NCI-H524 (cell line): ENCODE data around the gene LAP3.
A peak's percentile ranks its signal among the peaks of the same experiment; 100 is the strongest.

Experiments
- DNase-seq, 2 experiments: peaks; one replicate each; lab custom pipeline; 2025; lab: John Stamatoyannopoulos, UW

Gene LAP3

DNA sequence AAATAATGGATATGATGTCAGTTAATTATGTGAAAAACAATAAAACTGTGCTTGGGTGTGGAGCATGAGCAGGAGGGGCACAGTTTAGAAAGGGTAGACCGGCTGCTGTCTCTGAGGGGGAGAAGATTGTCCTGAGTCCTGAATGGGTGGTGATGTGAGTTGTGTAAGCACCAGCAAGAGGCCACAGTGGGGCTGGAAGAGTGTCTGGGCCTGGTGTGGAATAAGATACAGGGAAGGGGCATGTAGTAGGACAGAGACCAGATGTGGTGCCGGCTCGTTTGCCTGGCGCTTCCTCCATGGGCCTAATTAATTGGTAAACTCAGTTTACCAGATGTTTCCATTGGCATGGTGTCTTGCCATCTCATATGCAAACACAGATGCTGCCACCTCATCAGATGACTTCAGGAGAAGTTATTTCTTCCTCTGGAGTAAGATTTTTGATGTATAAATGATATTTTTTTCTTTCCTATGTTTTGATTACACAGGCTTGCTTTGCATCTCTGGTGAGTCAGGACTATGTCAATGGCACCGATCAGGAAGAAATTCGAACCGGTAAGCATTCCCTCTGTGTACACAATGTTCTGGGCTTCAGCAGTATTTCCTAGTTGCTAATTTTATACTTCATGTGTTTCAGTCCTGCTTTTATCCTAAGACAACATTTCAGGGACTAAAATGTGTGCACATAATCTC, 42.6 kb downstream of the LAP3 start:
- no peak for DNase-seq

DNA sequence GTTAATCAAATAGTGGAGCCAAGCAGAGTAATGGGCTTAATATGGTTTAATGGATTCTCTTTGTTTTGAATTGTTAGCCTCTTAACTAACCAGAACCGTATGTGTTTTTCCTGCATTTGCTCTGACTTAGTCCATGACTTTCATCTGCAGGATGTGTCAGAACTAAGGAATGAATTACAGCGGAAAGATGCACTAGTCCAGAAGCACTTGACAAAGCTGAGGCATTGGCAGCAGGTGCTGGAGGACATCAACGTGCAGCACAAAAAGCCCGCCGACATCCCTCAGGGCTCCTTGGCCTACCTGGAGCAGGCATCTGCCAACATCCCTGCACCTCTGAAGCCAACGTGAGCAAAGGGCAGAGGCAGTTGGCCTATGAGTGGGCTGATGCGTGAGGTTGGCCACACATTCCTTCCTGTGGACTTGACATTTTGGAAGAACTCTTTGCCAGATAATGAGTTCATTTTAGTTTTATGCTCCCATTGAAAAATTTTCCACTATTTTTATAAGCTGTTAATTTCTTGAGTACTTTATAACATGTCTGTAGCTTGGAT, 46.5 kb downstream of the LAP3 start:
- no peak for DNase-seq

DNA sequence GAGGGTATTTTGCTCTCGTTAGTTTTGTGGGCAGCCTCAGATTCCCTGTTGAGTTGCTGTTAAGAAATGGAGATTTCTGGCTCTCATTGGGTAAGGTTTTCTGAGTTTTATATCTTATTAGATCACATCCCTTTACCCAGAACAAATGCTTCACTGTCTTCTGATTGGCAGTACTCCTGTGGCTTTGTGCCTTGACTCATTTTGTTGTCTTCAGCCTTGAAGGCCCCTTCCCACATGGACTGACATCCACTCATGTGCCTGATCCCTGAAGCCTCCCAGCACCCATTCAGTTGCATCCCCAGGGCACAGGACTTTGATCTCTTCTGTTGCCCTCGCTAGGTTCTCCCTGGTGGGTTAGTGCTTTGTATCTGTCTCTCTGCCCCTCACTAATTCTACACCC, 47.8 kb downstream of the LAP3 start:
- DNase-seq, result no peak

DNA sequence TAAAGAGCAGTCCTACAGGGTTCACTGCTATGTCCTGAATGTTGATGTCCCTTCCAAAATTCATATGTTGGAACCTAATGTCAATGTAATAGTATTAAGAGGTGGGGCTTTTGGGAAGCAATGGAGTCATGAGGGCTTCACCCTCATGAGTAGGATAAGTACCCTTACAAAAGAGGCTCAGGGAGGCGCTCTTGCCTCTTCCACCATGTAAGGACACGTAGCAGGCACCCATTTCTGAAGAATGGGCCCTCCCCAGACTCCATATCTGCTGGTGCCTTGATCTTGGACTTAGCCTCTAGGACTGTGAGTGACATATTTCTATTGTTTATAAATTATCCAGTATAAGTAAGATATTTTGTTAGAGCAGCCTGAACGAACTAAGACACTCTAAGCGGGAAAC, 53.2 kb downstream of the LAP3 start:
- DNase-seq, result peak in 1 of 2 experiments; percentile 16

DNA sequence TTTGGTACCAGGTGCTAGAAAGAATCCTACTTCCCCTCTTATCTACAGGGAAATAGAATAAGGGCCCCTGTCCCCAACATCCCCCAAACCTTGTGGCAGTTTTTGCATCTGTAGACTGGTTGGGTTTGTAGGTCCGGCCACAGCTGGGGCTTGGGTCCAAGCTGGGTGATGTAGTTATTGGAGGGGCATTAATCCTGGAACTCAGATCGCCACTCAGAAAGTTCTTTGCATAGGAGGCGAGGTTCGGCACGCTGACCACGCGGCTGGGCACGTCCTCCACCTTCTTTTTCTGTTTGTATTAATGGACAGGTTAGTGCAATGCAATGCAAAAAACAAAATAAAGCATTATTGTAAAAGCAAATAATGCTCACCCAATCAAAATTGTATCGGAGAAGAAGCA, 56.6 kb downstream of the LAP3 start:
- no peak for DNase-seq

DNA sequence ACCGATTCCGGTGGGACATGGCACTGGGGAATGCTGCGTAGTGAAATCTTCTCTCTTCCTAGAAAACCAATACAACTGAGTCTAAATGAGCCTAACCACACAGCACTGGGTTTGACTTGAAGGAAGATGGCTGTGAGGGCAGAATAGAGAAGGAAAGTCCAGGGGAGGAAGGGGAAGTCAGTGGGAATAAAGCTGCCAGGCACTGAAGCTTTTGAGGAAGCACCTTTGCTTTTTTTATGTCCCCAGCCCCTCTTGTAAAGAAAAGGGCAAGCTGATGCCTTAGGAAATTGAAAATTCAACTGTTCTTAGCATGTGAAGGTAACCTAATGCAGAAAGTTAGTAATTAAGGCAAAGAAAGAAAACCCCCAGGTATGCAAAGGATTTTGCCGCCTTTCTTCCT, 58.1 kb downstream of the LAP3 start:
- no peak for DNase-seq

DNA sequence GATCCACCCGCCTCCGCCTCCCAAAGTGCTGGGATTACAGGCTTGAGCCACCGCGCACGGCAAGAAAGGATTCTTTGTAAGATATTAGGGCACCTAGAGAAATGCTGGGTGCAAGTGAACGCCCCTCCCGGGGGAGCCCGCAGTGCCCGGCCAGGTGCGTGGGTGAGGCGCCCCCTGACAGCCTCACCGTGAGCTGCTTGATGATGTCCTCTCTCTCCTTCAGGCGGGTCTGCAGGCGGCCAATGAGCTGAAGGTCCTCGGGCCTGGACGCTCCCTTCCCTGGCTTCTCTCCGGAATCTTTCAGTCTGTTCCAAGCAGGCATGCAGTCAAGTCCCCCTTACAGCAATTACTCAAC, 59.3 kb downstream of the LAP3 start:
- DNase-seq, result no peak

DNA sequence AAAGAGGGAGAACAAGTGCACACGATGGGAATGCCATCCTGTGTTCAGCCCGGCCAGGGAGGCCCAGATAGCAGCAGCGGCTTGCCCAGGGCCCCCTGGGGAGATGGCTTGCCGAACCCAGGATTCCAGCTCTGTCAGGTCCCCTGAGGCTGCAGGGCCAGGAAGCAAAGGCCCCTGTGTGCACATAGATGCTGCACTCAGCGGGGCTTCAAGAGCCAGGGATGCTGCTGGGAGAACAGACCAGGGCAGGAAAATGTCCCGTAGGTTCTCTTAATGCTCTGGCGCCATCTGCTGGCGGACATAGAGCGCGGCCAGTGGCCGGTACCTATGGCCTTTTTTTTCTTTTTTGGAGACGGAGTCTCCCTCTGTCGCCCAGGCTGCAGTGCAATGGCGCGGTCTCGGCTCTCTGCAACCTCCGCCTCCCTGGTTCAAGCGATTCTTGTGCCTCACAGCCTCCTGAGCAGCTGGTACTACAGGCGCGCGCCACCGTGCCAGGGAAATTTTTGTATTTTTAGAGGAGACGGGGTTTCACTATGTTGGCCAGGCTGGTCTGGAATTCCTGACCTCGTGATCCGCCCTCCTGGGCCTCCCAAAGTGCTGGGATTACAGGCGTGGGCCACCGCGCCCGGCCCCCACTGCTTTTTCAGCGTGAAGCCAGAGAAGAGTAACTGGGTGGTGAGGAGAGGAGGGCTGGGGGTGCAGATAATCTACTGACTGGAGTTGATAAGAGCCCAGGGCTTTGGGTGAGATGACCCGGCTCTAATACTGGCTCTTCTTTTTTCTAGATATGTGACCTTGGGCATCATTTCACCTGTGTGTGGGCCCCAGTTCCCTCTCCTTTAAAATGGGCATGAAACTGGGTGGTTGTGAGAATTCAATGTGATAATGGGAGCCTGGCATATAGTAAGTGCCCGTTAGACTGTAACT, 60.0 kb downstream of the LAP3 start:
- DNase-seq, result peak in 1 of 2 experiments; percentile 73

DNA sequence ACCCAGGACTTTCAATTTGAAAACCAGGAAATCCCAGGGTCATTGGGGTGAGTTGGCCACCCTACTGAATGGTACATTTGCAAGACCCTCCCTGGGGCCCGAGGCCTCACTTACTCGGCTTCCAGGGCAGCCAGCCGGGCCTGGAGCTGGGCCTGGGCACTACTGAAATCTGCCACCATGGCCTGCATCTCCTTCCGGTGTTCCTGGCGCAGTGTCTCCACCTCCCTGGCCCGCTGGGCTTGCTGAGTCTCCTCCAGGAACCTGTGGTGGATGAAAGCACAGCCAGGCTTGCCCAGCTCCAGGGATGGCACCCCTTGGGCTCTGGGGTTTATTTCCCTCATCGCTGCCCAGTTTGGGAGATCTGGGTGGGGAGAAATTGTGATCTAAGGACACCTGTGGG, 62.1 kb downstream of the LAP3 start:
- no peak for DNase-seq

DNA sequence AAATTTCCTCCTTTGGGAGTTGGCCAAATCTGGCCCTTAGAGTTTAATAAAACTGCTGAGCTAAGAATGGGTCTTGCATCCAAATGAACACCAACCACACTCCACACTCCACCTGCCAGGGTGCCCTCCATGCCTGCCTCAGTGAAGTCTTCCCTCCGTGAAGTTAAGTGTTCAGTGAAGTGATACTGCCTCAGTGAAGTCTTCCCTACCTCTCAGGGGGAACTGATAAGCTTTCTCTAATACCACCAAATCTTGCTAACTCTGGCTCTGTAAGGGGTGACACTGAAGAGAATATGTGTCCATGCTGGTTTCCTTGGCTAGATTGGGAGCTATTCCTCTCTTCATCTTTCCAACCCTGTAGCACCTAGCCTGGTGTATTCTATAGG, 65.4 kb downstream of the LAP3 start:
- no peak for DNase-seq

DNA sequence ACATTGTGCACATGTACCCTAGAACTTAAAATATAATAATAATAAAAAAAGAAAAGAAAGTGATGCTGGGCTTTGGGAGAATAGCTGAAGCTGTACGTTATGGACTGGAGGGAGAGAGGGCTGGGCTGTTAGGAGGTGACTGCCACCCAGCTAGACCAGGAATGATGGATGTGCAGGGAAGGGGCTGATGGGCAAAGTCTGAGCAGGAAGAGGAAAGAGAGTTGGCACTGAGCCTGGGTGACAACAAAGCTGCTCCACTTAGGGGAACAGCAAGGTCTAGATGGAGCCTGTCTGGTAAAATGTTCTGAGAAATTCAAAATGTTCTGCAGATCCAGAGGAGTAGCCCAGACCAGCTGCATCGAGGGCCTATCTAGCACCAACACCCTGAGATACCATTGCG, 69.7 kb downstream of the LAP3 start:
- no peak for DNase-seq

DNA sequence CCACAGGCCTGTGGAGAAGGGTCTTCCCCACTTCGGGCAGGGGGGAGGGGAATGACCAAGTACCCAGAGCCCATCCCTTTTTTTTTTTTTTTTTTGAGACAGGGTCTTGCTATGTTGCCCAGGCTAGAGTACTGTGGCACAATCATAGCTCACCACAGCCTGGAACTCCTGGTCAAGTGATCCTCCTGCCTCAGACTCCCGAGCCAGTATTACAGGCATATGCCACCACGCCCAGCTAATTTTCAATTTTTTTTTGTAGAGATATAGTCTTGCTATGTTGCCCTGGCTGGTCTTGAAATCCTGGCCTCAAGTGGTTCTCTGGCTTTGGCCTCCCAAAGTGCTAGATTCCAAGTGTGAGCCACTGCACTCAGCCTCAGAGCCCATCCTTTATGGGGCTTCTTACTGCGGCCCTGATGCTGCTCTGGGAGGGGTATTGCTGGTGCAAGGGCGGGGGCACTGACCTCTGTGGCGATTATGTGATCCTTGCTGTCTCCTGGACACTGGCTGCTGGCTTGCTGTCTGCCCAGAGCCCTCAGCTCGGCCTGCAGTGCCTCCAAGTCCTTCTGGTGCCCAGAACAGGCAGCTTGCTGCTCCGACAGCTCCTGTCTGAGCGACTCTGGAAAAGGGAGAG, 70.3 kb downstream of the LAP3 start:
- no peak for DNase-seq

DNA sequence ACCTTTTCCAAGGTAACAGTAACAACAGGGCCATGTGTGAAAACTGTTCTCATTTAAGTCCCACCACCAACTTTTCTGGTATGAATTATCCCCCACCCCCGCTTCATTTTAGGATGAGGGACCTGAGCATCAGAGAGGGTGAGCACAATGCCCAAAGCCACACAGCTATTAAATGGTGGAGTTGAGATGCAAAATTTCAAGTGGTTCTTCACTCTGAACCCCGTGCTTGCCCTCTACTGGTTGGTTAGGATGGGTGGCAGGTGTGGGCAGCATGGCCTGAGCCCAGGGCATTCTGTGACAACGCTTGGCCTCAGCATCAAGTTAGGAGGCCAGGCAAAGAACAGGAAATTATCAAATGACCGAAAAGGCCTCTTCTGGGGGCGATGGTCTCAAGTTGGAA, 70.9 kb downstream of the LAP3 start:
- DNase-seq, result no peak

DNA sequence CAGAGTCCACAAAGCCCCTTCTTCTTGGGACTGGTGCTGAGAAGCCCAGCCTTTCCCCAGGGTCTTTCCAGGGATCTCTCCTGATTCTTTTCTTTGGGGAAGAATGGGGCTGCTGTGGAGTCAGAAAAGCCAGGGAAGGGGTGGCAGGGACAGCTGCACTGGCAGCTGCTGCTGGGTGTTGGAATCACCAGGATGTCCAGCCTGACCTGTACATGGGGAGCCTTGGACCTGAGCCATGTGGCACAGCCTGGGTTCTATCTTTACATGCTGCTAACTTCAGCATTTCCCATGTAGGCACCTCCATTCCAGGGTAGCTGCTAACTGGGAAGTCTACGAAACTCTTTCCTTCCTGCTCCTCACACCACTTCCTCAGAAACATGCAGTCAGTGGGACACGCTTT, 73.4 kb downstream of the LAP3 start:
- no peak for DNase-seq

DNA sequence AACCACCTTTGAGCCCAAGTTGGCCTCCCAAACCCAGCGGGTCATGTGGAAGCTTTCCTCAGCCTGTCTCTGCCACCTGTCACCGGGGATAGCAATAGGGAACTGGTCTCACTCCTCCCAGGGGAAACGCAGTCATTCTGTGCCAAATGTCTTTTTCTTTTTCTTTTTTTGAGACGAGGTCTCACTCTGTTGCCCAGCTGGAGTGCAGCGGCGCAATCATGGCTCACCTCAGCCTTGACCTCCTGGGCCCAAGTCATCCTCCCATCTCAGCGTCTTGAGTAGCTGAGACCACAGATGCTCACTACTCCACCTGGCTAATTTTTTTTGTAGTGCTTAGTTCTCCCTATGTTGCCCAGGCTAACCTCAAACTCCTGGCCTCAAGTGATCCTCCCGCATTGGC, 77.7 kb downstream of the LAP3 start:
- no peak for DNase-seq

DNA sequence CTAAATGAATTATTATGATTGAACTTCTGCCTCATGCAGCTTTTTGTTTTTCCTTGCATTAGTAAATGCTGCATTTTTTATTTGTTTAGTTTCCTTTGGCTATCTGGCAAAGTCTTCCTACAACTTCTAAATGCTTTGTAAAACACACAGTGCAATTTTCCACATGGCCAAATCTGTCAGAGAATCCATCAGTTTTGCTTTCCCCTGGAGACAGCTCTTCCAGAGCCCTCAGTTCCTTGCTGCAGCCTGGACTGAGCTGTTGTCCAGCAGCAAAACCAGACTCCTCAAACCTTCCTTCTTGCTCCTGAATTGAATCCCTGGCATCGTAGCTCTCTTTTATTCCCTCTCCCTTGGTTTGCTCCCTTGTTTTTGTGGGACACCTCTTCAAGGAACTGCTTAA, 80.1 kb downstream of the LAP3 start:
- no peak for DNase-seq
